Activated B cell treated with CpG ODN at 0.5 μM for 24 hours (primary cell): ENCODE measurements around the gene SUMO4. TPM values are rescaled to one million over a fixed set of nuclear protein-coding genes. Genes with fewer than 3 reads are reported as not detected.

ENCODE experiments used
- ATAC-seq: fragments of 200-7000 bp; cut with Tn5 transposase; one replicate; pipeline ENCODE4 v1.10.0; 2021; ENCODE audit warnings: low read depth, mild to moderate bottlenecking, moderate library complexity
- CTCF ChIA-PET: fragments of 350-600 bp; sonication (Branson Sonifier 250); formaldehyde crosslinking; loops from one replicate; lab custom pipeline; 2021; ENCODE audit warnings: antibody characterized with exemption; lab: Charles Lee
- POLR2A ChIA-PET: fragments of 350-600 bp; sonication (Branson Sonifier 250); formaldehyde crosslinking; loops from one replicate; lab custom pipeline; 2021; ENCODE audit warnings: antibody characterized with exemption; lab: Charles Lee
- DNase-seq: peaks from one replicate; pipeline ENCODE4 v3.0.0; 2022
- H3K27ac Mint-ChIP-seq: one replicate; pipeline ENCODE4 v1.8.0; 2020; ENCODE audit warnings: mixed read lengths
- H3K27me3 Mint-ChIP-seq: one replicate; pipeline ENCODE4 v1.8.0; 2021; ENCODE audit warnings: mixed read lengths
- H3K36me3 Mint-ChIP-seq: one replicate; pipeline ENCODE4 v1.8.0; 2021; ENCODE audit warnings: low read depth, mixed read lengths
- H3K4me1 Mint-ChIP-seq: one replicate; pipeline ENCODE4 v1.8.0; 2021; ENCODE audit warnings: mixed read lengths
- H3K4me3 Mint-ChIP-seq: one replicate; pipeline ENCODE4 v1.8.0; 2020; ENCODE audit warnings: mild to moderate bottlenecking, mixed read lengths
- H3K9me3 Mint-ChIP-seq: one replicate; pipeline ENCODE4 v1.8.0; 2020; ENCODE audit warnings: mixed read lengths
- intact Hi-C: fragments of 100-400 bp; cut with micrococcal nuclease; formaldehyde crosslinking; loops from one replicate; pipeline ENCODE4 v1.15.1; 2024
- total RNA-seq: library from RNA; stranded (reverse); gene quantifications from 2 replicates; pipeline ENCODE4 v1.2.3, GENCODE V29; 2022
- TF ChIP-seq, protein P1 (sequence below): fragments of 200-600 bp; IDR thresholded peaks from one replicate; pipeline ENCODE4 v1.8.0; 2022; ENCODE audit warnings: antibody characterized with exemption, mild to moderate bottlenecking

SUMO4 gene
- total RNA-seq, 1 donor from 2014 or later = 7.9 TPM

DNA sequence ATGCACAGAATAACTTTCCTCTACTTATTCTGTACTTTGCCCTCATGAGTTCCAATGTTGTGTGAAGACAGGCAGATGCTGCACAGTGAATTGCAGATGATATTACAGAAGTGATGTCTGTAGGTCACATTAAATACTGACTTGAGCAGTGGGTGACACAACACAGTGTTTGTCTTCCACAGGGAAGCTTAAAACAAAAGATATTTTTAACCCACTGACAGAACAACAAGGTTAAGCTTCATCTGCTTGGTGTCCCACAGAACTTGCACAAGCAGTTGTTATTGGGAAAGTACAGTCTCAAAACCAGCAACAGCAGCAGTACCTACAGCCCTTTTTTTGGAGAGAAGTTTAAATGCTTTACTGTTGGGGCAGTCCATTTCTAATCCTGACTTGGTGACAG lies 10.5 kb downstream of the SUMO4 start:
- intact Hi-C loops = no loop called here
- POLR2A ChIA-PET = interaction anchor here (1.4 kb wide), 1 partner anchor 93 kb away, joined by 3 read pairs; the partner anchor contains the start of gene TAB2
- no peaks in the 10 kb centered on the region for H3K9me3 Mint-ChIP-seq
- no peak overlapping the region for H3K4me3 Mint-ChIP-seq
- no peak for ATAC-seq
- peaks cover 12% of the 10 kb centered on the region for H3K4me1 Mint-ChIP-seq
- TF ChIP-seq, protein P1, sequence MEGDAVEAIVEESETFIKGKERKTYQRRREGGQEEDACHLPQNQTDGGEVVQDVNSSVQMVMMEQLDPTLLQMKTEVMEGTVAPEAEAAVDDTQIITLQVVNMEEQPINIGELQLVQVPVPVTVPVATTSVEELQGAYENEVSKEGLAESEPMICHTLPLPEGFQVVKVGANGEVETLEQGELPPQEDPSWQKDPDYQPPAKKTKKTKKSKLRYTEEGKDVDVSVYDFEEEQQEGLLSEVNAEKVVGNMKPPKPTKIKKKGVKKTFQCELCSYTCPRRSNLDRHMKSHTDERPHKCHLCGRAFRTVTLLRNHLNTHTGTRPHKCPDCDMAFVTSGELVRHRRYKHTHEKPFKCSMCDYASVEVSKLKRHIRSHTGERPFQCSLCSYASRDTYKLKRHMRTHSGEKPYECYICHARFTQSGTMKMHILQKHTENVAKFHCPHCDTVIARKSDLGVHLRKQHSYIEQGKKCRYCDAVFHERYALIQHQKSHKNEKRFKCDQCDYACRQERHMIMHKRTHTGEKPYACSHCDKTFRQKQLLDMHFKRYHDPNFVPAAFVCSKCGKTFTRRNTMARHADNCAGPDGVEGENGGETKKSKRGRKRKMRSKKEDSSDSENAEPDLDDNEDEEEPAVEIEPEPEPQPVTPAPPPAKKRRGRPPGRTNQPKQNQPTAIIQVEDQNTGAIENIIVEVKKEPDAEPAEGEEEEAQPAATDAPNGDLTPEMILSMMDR = no peak
- CTCF ChIA-PET = no interaction called here
- H3K27me3 Mint-ChIP-seq = no peaks in the 10 kb centered on the region
- peak overlapping the region; percentile 41 for H3K27ac Mint-ChIP-seq
- no peak for DNase-seq
- H3K36me3 Mint-ChIP-seq = peaks cover 41% of the 10 kb centered on the region

DNA sequence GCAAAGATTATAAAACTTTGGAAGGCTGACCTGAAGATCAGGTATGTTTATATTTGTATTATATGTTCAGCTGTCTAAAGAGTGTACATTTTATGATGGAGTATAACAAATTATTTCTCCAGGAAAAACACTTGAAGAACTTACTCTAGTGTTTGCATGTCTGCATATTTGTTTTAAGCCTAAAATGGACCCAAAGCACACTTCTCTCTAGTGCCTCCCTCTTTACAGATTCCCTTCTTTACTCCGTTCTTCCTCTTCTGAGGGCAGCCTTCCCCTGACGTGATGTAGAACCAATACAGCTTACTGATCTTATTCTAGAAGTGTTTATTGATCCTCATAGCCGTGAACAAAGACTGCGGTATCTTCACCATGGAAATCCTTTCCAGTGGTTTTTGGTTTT lies 13.9 kb downstream of the SUMO4 start:
- ATAC-seq (no peak), DNase-seq (no peak)
- intact Hi-C loops = no loop called here
- Mint-ChIP-seq H3K4me3 (no peak overlapping the region), H3K4me1 (peaks cover 12% of the 10 kb centered on the region), H3K27ac (peak overlapping the region; percentile 19), H3K36me3 (peaks cover 27% of the 10 kb centered on the region), H3K9me3 (no peaks in the 10 kb centered on the region), H3K27me3 (no peaks in the 10 kb centered on the region)
- ChIA-PET POLR2A (no interaction called here), CTCF (no interaction called here)
- TF ChIP-seq, protein P1 = no peak

DNA sequence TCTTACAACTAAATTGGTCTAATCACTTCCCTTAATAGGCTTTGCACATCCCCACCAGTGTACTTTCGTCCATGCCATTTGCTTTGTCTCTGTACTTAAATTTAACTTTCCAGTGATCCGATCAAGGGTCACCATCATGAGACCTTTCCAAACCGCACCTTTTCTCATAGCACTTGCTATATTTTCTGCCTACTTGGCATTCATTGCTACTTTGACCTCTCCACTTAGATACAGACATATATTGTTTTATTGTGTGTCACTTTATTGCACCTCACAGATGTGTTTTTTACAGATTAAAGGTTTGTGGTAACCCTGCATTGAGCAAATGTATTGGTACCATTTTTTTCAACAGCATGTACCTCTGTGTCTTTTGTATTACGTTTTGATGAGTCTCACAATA lies 14.8 kb downstream of the SUMO4 start:
- DNase-seq (no peak), ATAC-seq (no peak)
- no peaks in the 10 kb centered on the region for H3K27me3 Mint-ChIP-seq
- ChIA-PET POLR2A (no interaction called here), CTCF (no interaction called here)
- peaks cover 14% of the 10 kb centered on the region for H3K4me1 Mint-ChIP-seq
- no peaks in the 10 kb centered on the region for H3K9me3 Mint-ChIP-seq
- H3K4me3 Mint-ChIP-seq = no peak overlapping the region
- no peak overlapping the region for H3K27ac Mint-ChIP-seq
- peaks cover 21% of the 10 kb centered on the region for H3K36me3 Mint-ChIP-seq
- intact Hi-C loops = no loop called here
- TF ChIP-seq, protein P1 = no peak

DNA sequence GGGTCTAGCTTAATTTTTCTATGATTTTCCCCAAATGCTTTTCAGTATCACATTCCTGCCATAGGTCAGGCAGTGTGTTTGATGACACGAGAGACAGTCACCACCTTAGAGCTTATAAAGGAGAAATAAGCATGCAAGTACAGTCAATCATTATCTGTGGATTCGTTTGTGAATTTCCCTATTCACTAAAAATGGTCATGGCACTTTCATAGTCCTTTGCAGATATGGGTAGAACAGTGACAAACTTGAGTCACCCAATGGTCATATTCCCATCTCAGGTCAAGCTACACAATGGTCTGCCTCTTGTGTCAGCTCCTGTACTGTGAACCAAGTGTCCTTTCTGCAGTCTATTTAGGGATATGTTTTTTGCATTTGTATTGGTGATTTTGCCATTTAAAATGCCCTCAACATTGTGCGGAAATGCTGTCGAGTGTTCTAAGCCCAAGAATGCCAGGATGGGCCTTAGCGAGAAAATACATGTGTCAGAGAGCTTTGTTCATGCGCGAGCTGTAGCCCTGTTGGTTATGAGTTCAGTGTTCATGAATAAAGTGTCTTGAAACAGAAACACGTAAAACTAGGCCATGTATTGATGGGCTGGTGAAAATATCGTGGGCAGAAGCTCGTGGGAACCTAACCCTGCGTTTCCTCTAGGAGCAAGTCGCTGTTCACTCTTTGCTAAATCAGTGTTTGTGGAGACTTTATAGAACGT lies 19.8 kb downstream of the SUMO4 start:
- Mint-ChIP-seq H3K27ac (no peak overlapping the region), H3K4me1 (peaks cover 2% of the 10 kb centered on the region), H3K4me3 (no peak overlapping the region), H3K27me3 (no peaks in the 10 kb centered on the region), H3K36me3 (no peaks in the 10 kb centered on the region), H3K9me3 (no peaks in the 10 kb centered on the region)
- TF ChIP-seq, protein P1 = no peak
- intact Hi-C loops = no loop called here
- POLR2A ChIA-PET = no interaction called here
- DNase-seq = no peak
- no peak for ATAC-seq
- CTCF ChIA-PET = interaction anchor here (0.7 to 2.0 kb wide), 3 partner anchors 12 to 387 kb away, joined by 3 to 10 read pairs (median 3); no protein-coding TSS in a partner anchor

DNA sequence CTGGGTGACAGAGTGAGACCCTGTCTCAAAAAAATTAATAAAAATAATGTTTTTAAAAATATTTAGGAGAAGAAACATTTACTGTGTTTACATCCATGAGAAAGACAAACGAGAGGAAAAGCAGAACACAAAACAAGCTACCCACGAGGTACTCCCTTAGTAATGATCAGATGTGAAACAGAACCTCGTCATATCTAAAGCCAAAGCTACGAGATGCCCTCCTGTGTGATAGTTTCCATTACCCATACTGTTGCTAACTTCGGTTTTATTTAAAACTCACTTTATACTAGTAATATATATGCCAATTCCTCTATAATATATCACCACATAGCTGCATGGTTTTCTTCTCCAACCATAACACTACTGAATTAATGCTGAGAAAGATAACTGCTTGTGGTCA lies 21.1 kb downstream of the SUMO4 start:
- ATAC-seq (no peak), DNase-seq (no peak)
- H3K9me3 Mint-ChIP-seq = no peaks in the 10 kb centered on the region
- no peaks in the 10 kb centered on the region for H3K27me3 Mint-ChIP-seq
- H3K36me3 Mint-ChIP-seq = no peaks in the 10 kb centered on the region
- intact Hi-C loops = no loop called here
- TF ChIP-seq, protein P1 = no peak
- peaks cover 2% of the 10 kb centered on the region for H3K4me1 Mint-ChIP-seq
- CTCF ChIA-PET = interaction anchor here (2.0 kb wide), 1 partner anchor 11 kb away, joined by 10 read pairs; no protein-coding TSS in a partner anchor
- POLR2A ChIA-PET = interaction anchor here (0.7 to 1.3 kb wide), 2 partner anchors 62 to 398 kb away, joined by 3 read pairs; no protein-coding TSS in a partner anchor
- H3K27ac Mint-ChIP-seq = no peak overlapping the region
- no peak overlapping the region for H3K4me3 Mint-ChIP-seq
